Activated CD4-positive, CD25-positive, alpha-beta regulatory T cell treated with anti-CD3 and anti-CD28 coated beads, Interleukin-2, amount 50 U/mL, for 72 hours (primary cell): ENCODE results near the gene COX6A1.
A peak's percentile ranks its signal among the peaks of the same experiment; 100 is the strongest.
"Not testable (repeated sequence)": the region's sequence is repeated elsewhere in the genome, so short reads cannot be mapped to it uniquely, and the experiment has no call there.

Experiments
- DNase-seq: peaks from one replicate; pipeline ENCODE4 v3.0.0; 2021

COX6A1 gene

DNA sequence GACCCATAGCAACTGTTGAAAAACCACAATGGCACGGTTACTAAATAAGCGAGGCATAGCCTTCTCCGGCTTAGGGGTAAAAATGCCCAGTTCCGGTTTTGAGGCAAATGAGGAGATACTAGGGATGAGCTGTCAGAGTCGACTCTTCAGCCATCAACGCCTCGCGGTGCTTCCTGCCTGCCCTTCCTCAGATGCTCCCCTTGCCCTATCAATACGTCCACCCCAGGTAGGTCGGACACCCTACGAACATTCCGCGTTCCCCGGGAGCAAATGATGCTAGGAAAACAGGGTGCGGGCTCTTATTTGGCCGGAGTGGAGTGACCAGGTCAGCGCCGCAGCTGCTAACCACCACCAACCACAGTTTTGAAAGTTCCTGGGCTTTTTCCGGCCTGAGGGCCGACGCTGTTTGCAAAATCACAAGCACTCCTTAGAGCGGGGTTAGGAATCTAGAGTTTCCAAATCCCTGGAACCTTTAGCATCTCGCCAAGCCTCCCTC is 30.5 kb downstream of the COX6A1 start:
- DNase-seq: peak; percentile 37

DNA sequence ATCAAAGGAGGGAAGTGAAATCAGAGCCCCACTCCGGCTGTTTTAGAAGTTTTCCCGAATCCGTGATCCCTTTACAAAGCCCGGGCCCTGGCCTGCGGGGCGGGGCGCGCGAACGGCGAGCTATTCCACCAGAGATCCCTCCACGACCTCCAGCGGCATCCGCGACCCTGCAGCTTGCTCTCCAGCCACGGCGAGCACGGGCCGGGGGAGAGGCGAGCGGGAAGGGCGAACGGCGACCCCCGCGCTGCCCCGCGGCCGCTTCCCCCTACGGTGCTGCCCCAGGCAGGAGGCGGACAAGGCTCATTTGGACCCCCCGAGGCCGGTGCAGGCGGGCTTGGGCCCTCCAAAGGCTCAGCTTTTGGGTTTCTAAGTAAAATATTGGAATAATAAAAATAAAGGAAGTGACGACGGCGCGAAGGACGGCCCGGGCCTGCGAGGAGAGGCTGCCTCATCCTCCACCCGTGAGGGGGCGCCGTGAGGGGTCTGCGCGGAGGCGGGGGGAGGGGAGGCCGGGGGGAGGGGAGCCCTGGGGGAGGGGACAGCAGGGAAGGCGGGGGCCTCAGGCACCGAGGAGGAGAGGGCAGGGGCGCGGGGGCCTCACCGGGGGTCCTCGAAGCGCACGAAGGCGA is 31.0 kb downstream of the COX6A1 start:
- no peak for DNase-seq

DNA sequence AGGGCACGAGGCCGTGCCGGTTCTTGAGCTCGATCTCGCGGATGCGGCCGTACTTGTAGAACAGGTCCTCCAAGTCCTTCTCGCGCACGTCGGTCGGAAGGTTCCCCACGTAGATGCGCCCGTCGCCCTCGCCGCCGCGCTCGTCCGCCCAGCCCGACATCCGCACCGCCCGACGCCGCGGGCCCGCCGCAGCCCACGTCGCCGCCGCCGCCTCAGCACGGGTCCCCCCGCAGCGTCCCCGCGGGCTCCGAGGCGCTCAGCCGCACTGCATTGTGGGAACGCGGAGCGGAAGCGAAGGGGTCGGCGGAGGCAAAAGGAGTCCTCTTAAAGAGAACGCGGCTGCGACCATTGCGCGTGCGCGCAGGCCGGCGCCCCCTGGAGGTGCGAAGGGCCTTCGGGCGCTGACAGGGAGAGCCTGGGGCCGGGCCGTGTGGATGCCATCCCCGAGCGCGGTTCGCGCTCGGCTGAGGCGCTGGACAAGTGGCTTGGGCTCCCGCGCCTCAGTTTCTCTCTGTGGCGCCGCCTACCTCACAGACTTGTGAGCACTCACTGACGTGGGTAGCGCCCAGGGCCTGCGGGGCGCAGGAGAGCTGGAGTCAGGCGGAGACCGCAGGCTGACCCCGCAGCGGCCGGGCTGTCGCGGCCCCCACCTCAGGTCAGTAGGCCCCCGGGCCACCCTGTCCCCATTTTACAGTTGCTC is 31.7 kb downstream of the COX6A1 start, which contains the start of gene SRSF9:
TSS of gene SRSF9 (minus strand) at position 299 of the 700 bp plus-strand sequence. CDS start at position 160, 139 bp downstream.
- DNase-seq: peak; percentile 99

DNA sequence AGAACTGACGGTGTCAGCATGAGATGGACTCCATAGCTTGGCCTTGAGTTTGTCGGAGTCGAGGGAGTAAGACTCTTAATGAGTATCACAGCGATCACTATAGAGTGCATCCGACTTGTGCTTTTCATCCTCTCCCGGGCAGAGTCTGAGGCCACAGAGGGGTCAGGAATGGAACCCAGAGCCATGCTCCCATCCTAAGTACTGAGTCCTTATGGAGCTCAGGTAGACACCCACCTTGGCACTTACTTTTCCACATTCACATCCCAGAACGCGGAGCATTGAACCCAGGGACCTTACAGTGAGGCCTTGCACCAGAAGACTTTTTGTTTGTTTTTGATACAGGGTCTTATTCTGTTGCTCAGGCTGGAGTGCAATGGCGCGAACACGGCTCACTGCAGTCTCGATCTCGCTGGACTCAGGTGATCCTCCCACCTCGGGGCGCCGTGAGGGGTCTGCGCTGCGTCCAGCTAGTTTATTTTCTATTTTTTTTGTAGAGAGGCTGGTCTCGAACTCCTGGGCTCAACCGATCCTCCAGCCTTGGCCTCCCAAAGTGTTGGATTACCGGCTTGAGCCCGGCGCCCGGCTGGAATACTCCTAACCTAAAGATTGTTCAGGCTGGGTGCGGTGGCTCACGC is 32.4 kb downstream of the COX6A1 start:
- no peak for DNase-seq

DNA sequence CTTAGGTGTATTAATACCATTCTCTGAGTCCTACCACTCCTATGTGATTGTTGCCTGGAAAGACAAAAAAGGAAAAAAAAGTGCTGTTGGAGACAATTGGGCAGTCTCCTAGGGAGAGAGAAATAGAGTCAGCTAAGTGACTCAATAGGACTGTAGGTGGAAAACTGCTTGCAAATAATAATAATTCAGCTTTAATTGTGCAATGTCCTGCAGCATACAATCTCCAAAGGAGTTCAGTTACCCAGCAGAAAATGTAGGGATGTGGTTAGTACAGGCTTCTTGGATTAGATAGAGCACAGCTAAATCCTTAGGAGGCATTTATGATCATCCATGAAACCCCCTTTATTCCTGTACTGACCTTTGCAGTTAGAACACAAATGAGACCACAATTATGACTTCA is 34.6 kb downstream of the COX6A1 start:
- DNase-seq: no peak

DNA sequence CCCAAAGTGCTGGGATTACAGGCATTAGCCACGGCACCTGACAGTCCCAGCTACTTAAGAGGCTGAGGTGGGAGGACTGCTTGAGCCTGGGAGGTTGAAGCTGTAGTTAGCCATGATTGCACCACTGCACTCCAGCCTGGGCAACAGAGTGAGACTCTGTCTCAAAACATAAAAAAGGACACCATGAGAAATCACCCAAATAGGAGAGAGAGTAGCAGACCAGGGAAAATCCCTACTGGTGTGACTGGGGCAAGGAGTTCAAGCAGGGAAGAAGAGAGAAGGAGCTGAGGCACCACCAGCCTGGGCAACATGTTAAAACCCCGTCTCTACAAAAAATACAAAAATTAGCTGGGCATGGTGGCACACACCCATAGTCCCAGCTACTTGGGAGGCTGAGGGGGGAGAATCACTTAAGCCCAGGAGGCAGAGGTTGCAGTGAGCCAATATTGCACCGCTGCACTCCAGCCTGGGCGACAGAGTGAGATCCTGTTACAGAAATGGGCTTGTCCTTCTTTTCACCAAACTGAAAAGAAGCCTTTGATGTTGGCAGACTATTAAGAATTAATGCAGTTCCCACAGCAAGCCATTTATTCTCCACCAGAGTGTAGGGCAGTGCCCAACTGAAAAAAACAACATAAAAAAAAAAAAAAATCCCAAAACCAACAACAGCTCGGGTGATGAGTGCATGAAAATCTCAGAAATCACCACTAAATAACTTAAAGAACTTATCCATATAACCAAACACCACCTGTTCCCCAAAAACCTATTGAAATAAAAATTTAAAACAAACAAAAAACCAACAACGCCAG is 36.1 kb downstream of the COX6A1 start:
- DNase-seq: no peak

DNA sequence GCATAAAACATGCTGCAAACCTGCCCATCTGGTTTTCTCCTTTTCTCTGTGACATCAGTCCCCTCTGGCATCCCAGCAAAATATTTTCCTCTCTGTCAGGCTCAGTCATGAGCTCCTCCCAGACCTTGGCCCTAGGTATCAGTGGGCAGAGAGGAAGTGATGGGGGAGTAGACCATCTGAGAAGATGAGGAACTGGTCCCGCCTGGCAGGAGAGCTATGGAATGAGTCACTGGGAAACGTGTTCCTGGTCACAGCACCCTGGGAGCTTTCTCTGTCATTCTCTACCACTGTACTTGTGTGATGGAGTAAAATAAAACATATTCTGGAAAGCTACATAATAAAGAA is 36.7 kb downstream of the COX6A1 start:
- no peak for DNase-seq

DNA sequence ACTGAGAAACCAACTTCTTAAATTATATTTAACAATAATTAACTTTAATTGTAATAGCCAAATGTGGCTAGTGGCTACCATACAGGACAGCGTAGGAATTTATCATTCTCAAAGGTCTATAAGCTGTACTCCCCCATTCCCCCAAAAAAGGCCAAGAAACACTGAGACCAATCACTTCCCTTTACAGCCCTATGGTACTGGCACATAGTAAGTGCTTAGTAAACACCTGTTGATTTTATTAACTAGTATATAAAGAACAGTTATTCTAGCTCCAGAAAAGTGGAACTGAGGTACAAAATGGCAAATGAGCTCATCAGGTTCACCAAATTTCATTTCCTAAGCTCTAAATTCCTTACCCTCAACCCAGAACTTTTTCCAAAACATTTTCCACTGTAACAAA is 37.7 kb downstream of the COX6A1 start:
- no peak for DNase-seq

DNA sequence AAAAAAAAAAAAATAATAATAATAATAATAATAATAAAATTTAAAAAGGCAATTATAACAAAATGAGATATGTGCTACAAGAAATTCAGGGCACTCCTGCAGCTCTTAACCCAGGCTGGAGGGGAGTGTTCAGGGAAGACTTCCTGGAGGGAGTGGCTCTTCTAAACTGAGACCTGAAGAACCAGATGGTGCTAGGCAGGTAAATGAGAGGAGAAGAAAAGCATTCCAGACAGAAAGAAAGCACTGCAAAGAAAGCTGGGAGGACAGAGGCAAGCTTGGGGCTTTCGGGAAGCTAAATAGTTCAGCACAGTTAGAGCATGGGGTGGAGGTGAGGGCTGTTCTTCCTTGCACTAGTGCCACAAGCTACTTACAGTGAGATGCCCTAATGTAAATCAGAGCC is 41.5 kb downstream of the COX6A1 start:
- DNase-seq: no peak

DNA sequence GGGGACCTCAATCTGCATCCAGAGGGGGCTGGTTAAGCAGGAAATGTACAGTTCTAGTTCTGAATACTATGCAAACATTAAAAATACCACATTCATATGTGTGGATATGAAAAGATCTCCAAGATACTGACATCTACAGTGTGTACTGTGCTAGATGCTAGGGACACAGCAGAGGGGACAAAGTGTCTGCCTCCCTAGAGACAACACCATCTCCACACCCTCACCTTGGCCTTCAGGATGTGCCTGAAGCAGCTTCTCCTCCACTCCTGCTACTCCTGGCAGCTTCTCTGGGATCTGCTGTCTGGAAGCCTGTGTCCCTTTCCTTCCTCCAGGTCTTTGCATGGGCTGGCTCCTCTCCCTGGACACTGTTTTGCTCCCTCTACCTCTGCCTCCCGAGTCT is 42.3 kb downstream of the COX6A1 start:
- DNase-seq: no peak

DNA sequence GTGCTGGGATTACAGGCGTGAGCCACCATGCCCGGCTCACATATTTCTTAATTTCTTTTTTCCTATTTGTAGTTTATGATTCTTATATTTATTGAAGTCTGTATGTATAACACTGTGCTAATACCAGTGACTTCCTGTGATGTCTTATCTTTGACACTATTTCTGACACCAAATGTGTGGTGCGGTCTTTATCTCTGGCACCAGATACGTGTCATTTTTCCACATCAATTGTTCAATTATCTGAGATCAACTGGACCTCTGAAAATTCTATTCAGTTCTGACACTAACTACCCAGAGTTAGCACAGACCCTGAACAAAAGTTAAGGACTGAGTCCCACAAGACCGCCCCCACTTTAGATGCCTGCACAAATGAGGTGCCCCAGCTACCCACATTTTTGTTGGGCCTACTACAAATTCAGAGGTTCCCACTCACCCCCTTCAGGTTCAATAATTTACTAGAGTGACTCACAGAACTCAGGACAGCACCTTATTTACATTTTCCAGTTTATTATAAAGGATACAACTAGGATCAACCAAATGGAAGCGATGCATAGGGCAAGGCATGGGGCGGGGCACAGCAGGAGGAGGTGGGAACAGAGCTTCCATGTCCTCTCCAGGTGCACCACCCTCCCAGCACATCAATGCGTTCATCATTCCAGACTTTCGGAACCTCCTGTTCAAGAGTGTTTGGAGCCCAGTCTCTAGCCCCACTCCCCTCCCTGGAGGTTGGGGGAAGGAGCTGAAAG is 43.3 kb downstream of the COX6A1 start:
- no peak for DNase-seq

DNA sequence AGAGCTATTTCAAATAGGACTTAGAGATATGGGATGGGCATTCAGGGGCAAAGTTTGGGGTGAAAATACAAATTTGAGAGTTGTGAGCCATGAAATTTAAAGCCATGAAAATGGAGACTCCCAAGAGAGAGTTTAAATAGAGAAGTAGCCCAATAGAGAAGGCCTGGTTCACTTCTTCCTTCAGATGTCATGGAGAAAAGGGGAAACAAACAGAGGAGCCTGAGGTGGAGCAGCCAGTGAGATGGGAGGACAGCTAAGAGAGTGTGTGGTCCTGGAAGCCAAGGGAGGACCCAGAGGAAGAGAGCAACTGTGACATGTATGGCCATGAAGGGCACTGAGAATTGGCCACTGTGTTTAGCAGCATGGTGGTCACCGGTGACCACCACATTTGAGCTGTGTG is 45.7 kb downstream of the COX6A1 start:
- DNase-seq: no peak

DNA sequence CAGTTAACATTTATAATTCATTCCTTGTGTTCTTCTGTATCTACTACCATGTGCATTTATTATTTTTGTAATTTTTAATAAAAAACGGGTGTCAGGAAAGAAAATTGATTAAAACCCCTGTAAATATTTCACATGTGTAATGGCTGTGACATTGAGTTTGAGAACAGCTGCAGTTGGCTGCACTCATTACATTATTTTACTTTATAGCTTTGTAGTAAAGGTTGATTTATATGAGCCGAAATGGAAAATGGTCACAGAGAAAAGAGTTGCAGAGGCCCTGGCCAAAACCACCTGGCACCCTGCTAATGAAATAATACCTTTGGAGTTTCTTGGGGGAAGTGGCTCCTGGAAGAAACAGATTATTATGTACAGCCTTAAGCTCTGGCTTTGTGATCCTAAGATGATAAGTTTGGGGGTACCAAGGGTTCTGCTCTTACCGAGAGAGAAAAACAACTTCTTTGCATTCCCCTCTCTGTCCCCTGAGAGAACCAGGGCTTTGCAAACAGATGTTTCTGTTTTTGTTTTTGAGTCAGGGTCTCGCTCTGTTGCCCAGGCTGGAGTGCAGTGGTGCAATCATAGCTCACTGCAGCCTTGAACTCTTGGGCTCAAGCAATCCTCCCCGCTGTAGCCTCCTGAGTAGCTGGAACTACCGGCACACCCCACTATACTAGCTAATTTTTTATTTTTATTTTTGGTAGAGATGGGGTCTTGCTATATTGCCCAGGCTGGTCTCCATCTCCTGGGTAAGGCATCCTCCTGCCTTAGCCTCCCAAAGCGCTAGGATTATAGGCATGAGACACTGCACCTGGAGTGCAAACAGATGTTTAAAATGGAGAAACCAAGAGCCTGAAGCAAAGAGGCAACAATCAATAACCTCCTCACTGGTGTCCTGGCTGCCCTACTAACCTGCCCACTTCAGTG is 48.3 kb downstream of the COX6A1 start:
- no peak for DNase-seq

DNA sequence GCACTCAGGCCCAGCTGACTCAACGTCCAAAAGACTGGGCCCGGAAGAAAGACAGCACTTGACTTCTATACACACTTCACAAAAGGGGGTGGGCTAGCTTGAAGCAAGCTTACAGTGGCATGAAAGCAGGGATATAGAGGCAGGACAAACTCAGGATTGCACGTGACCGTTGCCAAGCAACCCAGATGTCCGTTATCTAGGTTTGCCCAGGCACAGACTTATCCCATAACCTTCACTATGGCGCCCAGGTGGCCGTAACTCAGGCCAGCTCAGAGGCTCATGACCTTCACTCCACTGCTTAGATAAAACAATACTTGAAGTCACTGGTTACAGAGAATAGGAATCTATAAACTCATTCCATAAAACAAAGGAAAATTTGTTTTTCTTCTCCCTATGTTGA is 49.6 kb downstream of the COX6A1 start:
- DNase-seq: not testable (repeated sequence)

DNA sequence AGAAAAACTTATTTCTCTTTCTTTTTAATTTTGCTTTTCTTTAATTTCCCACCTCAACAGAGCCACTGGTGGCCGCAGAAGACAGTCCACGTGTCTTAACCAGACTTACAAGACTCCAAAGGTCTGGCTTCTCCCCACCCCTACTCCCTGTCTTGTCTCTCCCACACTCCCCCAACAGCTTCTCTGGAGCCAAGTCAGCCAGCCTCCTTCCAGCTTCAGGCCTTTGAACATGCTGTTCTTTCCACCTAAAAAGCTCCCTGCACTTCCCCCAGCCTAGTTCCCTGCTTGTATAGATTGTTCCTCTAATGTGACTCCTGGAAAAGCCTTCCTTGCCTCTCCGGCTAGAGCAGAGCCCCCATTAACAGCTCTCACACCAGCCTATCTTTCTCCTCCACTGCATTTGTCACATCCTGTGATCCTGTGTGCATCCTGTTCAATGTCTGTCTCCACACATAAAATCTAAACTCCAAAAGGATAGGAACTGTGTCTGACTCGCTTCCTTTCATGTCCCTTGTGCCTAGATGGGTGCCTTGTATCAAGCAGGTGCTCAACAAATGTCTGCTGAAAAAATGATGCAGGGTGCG is 50.2 kb downstream of the COX6A1 start:
- DNase-seq: no peak

DNA sequence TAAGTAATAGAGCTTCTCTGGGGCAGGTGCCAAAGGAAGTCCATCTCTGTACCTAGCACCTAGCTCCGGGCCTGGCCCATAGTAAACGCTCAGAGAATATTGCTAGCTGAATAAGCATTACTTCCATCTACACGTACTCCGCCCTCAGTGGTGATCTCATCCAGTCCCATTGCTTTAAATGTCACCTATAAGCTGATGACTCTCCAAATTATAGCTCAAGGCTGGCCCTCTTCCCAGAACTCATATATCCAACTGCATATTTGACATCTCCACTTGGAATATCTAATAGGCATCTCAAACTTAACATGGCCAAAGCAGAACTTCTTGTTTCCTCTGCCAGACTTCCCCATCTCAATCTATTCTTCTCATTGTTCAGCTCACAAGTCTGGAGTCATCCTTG is 51.1 kb downstream of the COX6A1 start:
- no peak for DNase-seq

DNA sequence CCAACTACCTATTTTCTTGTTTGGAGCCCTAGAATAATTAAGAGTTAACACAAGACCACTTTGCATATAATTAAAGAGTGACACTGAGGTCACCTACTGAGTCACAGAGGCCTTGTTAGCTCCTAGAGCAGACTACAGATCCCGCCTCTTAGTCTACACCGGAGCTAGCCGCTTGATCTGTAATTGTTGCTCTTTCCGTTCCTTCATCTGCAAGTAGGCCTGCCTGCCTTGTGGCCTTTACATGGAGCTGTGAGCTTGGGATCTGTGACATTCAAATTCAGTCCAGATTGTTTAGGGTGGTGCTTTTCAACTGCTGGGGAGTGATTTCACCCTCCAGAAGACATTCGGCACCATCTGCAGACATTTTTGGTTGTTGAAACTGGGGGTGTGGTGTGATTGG is 52.4 kb downstream of the COX6A1 start:
- DNase-seq: no peak
